Effector memory CD4-positive, alpha-beta T cell (primary cell): ENCODE data around the gene PTPRE.
A peak's percentile ranks its signal among the peaks of the same experiment; 100 is the strongest.

ENCODE experiments used
- DNase-seq, 3 donors: peaks; one replicate each; pipeline ENCODE4 v3.0.0-alpha.2; 2020
- H3K27ac ChIP-seq: 2 replicates; pipeline ENCODE4 v1.7.0; 2013; ENCODE audit warnings: mild to moderate bottlenecking, low read length, moderate library complexity; ENCODE audit not compliant: insufficient read depth, poor library complexity, severe bottlenecking
- H3K27me3 ChIP-seq: replicated peaks from 2 replicates; pipeline ENCODE4 v1.7.0; 2013; ENCODE audit warnings: mild to moderate bottlenecking, low read length; ENCODE audit not compliant: insufficient read depth, control insufficient read depth, poor library complexity, severe bottlenecking
- H3K36me3 ChIP-seq: 2 replicates; pipeline ENCODE4 v1.7.0; 2013; ENCODE audit warnings: mild to moderate bottlenecking, low read length, moderate library complexity; ENCODE audit not compliant: control insufficient read depth, insufficient read depth
- H3K4me1 ChIP-seq: 2 replicates; pipeline ENCODE4 v1.7.0; 2013; ENCODE audit warnings: low read length, mild to moderate bottlenecking; ENCODE audit not compliant: control insufficient read depth, insufficient read depth, poor library complexity, severe bottlenecking
- H3K4me3 ChIP-seq: 2 replicates; pipeline ENCODE4 v1.7.0; 2013; ENCODE audit warnings: low read length, low read depth, mild to moderate bottlenecking; ENCODE audit not compliant: insufficient read depth, poor library complexity, severe bottlenecking
- H3K9me3 ChIP-seq: 2 replicates; pipeline ENCODE4 v1.7.0; 2013; ENCODE audit warnings: mild to moderate bottlenecking, low read length, moderate library complexity; ENCODE audit not compliant: control insufficient read depth

Gene PTPRE

DNA sequence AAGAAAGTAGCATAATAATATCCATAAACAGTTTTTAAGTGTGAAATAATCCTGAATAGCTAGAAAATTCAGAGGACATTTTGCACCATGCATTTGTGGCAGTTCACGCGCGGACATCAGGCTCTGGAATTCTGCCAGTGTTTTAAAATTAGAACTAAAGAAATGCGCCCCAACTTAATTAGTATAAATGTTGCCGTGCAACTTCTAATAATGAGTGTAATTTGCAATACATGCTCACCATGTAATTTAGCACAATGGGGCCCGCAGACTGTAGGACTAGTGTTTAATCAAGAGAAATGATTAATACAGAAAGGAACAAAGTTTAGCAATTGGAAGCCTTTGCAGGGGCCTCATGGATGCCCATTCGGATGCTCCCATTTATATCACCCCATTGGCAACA is 96.6 kb downstream of the PTPRE start:
- Histone ChIP-seq H3K36me3 (no peaks in the 10 kb centered on the region), H3K27ac (no peak overlapping the region), H3K9me3 (no peaks in the 10 kb centered on the region), H3K27me3 (no peaks in the 10 kb centered on the region), H3K4me3 (no peak overlapping the region), H3K4me1 (no peaks in the 10 kb centered on the region)
- DNase-seq, result no peak

DNA sequence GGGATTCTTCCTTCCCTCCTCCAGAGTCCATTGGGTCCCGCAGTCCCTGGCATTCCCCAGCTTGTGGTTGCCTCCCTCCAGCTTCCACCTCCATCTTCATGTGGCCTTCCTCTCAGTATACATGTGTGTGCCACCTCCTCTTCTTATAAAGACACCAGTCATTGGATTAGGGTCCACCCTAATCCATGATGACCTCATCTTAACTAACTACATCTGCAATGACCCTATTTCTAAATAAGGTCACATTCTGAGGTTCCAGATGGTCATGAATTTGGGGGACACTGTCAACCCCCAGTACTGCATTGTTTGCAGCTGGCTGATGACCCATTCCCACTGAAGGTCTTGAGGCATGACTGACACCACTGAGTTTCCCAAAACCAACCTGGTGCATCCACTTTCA is 99.0 kb downstream of the PTPRE start:
- H3K4me1 ChIP-seq, result no peaks in the 10 kb centered on the region
- H3K36me3 ChIP-seq, result no peaks in the 10 kb centered on the region
- H3K27me3 ChIP-seq, result peaks cover under 1% of the 10 kb centered on the region
- no peaks in the 10 kb centered on the region for H3K9me3 ChIP-seq
- no peak overlapping the region for H3K27ac ChIP-seq
- no peak overlapping the region for H3K4me3 ChIP-seq
- no peak for DNase-seq

DNA sequence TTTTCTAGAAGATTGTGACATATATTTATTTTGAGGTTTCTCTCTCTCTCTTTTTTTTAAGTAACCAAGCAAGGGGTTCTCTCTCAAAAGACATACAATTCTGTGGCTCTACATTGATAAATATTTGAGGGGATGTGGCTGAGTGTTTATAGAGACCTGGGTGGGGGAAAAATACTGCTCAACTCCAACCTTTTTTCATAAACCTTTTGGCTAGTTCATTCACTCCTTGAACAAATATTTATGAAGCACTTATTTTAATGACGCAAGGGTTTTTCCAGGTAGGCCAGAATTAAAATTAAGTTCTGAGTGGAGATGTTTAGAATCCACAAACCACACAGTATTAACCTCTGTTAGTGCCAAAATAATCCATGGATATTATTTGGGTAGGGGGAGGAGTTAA is 100.2 kb downstream of the PTPRE start:
- Histone ChIP-seq H3K4me3 (no peak overlapping the region), H3K27ac (no peak overlapping the region), H3K36me3 (no peaks in the 10 kb centered on the region), H3K27me3 (peaks cover 3% of the 10 kb centered on the region), H3K9me3 (no peaks in the 10 kb centered on the region), H3K4me1 (peaks cover 4% of the 10 kb centered on the region)
- no peak for DNase-seq

DNA sequence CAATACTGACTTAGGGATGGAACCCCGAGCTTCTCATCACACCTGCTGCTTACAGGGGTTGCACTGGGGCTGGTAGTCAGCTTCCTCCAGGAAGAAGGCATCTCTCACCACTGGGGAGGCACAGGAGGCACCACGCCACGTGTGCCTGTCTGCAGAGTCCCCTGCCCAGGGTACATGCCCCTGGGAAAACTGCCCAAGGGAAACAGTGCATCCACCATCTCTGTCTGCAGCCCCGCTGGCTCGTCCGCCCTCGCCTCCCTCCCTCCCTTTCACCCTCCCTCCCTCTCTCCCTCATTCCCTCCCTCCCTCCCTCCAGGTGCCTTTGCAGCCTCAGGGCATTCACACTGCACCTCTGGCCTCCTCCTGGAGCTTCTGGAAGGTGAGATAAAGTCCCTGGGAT is 101.1 kb downstream of the PTPRE start:
- Histone ChIP-seq H3K36me3 (no peaks in the 10 kb centered on the region), H3K27ac (no peak overlapping the region), H3K4me3 (no peak overlapping the region), H3K9me3 (no peaks in the 10 kb centered on the region), H3K27me3 (peaks cover 3% of the 10 kb centered on the region), H3K4me1 (peaks cover 4% of the 10 kb centered on the region)
- DNase-seq, result no peak

DNA sequence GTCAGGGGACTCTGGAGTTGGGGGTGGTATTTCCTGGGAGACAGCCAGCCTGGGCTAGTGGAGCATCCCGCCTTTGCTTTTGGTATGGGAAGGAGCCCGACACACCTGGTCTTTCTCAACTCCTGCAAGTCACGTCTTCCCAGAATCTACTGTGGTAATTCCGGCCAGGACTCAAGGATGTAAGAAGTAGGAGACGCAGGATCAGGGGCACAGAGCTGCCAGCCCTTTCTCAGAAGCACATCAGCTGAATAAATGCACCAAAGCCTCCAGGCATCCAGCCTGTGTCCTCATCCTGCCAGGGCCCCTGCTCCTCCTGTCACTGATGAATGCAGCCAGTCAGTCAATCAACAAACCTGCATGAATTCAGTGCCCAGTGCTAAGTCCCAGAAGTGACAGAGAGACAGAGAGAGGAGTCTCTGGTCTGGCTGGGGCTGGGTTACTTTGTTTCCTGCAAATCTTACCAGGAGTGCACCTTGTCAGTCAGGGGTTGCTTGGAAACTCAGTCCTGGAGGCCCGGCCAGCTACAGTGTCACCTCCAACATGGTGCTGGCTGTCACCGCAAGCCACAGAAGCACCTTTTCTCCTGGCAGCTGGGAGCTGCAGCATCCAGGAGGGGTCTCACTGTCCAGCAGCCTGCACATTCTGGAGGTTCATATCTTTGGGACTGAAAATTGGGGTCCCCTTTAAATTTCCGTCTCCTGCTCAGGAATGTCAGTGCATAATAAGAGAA is 101.8 kb downstream of the PTPRE start:
- no peak for DNase-seq
- H3K36me3 ChIP-seq, result no peaks in the 10 kb centered on the region
- H3K9me3 ChIP-seq, result no peaks in the 10 kb centered on the region
- H3K4me1 ChIP-seq, result peaks cover 4% of the 10 kb centered on the region
- H3K27me3 ChIP-seq, result peaks cover 3% of the 10 kb centered on the region
- H3K27ac ChIP-seq, result no peak overlapping the region
- no peak overlapping the region for H3K4me3 ChIP-seq

DNA sequence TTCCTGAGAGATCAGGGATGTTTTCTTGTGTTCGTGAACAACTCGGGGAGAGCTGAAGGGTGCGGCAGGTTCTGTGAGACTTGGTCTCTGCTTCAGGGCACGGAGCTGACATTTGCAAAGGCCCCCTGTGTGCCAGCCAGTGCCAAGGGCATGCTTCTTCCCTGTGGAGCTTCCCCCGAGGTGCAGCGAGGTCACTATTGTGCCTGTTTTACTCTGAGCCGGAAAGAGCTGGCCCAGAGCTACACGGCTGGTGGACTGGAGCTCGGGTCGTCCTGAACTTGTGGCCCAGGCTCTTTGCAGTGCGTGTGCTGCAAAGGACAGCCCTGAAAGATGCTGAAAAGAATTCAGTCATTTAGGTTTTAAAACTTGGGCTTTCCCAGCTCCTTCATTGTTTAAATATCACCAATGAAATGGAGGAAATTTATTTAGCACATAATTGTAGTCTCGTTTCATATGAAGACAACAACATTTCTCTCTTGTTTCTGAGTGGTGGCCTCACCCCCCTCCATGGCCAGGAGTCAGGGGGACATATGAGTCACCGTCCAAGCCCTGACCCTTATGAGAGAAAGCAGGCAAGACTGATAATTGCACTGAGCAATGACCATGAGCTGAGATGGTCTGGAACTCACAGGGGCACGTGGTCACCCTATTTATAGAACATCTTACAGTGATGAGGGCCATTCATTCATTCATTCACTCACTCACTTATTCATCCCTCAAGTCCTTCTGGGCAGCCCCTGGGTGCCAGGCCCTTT is 102.6 kb downstream of the PTPRE start:
- H3K27ac ChIP-seq, result no peak overlapping the region
- peaks cover 3% of the 10 kb centered on the region for H3K27me3 ChIP-seq
- DNase-seq, result no peak
- H3K36me3 ChIP-seq, result no peaks in the 10 kb centered on the region
- peaks cover 4% of the 10 kb centered on the region for H3K4me1 ChIP-seq
- no peak overlapping the region for H3K4me3 ChIP-seq
- H3K9me3 ChIP-seq, result no peaks in the 10 kb centered on the region

DNA sequence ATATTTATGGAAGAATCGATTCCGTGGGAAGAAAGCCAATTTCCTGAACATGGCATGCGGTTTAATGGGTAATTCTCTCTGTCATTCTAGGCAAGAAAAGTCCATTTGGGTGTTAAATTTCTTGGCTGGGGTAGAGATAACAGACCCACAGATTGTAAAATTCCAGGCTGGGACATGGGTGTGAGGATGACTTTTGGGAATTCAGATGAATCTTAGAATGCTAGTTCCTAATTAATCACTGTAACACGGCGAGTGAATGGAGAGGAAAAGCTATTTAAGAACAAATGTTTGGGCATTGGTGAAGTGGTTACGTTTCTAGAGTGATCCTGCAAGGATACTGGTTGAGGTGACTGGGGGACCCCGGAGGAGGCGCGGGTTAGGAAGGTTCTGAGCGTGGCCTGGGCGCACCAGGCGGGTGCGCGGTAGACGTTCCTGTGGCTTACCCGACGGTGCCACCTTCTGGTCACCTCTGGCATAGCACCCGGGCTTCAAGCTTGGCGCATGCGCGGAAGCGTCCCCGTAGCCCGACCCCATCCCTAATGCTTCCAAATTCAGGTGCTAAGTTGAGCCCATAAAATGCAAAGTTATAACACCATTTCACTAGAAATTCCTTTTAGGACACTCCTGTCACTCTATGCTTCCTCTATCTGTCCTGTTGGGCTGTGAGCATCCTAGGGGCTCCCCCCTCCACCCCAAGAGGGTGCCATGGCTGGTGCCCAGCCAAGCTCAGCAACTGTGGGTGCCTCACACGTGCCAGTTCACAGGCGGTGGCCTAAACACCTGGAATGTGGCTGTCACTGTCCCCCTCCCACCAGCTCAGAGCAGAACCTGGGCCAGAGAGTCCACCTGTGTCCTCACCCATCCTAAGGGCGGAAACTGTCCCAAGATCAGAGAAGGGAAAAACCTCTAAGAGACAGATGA is 104.4 kb downstream of the PTPRE start:
- peaks cover 3% of the 10 kb centered on the region for H3K27me3 ChIP-seq
- H3K9me3 ChIP-seq, result no peaks in the 10 kb centered on the region
- no peaks in the 10 kb centered on the region for H3K36me3 ChIP-seq
- H3K27ac ChIP-seq, result no peak overlapping the region
- peaks cover 4% of the 10 kb centered on the region for H3K4me1 ChIP-seq
- DNase-seq, result peak; percentile 71 to 82 (median 75)
- H3K4me3 ChIP-seq, result no peak overlapping the region

DNA sequence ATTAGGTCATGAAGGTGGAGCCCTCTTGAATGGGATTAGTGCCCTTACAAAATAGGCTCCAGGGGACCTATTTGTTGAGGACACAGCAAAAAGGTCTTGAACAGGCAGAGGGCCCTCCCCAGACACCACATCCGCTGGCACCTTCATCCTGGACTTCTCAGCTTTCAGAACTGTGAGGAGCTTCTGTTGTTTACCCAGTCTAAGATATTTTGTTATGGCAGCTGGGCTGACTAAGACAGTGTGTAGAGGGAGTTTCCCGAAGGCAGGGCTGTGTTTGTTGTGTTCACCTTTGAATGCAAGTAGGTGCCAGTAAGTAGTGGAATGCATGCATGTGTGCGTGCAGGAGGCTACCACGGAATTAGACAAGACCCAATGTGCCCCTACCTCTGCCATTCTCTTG is 106.7 kb downstream of the PTPRE start:
- Histone ChIP-seq H3K27ac (no peak overlapping the region), H3K9me3 (no peaks in the 10 kb centered on the region), H3K4me1 (peaks cover 4% of the 10 kb centered on the region), H3K36me3 (no peaks in the 10 kb centered on the region), H3K4me3 (no peak overlapping the region), H3K27me3 (peaks cover 3% of the 10 kb centered on the region)
- DNase-seq, result no peak

DNA sequence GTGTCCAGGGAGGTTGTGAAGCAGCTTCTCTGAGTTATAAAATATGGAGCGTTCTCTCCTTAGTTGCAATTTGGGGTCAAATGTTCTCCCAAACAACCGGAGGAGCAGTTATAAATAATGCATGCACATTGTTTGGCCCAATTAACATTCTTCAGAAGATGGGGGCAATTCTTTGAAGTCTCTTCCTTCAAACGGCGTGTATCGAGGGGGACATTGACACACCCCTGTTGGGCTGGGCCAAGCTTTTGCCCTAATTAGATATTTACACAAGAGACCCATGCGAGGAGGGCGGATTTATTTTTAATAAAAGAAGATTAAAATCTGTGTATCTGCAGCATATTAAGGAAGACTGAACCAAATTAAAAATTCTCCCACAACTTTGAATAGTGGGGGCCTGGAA is 107.3 kb downstream of the PTPRE start:
- H3K4me3 ChIP-seq, result no peak overlapping the region
- H3K36me3 ChIP-seq, result no peaks in the 10 kb centered on the region
- H3K4me1 ChIP-seq, result peaks cover 4% of the 10 kb centered on the region
- peaks cover 3% of the 10 kb centered on the region for H3K27me3 ChIP-seq
- no peaks in the 10 kb centered on the region for H3K9me3 ChIP-seq
- DNase-seq, result no peak
- H3K27ac ChIP-seq, result no peak overlapping the region
